Measurements from ENCODE around the gene GTF2H3.

Gene GTF2H3

GRCh38 chr12:123676616-123677320 lies 43.1 kb downstream of the GTF2H3 start:
- DNase-seq (ENCODE audit: extremely low read depth, insufficient read length), result no peak
- no peak overlapping the region for H3K4me3 ChIP-seq (replicated peaks; ENCODE audit: low read depth, low read length)
- H3K27me3 ChIP-seq (replicated peaks; ENCODE audit: control insufficient read depth, insufficient read depth, low read length), result no peaks in the 10 kb centered on the region
- no peaks in the 10 kb centered on the region; the same call in 1 of the 2 replicates for H3K36me3 ChIP-seq (ENCODE audit: control insufficient read depth, insufficient read depth, low read length)
- TF ChIP-seq CTCF (IDR thresholded peaks at IDR 0.05; ENCODE audit: insufficient read depth, low read length, poor library complexity, severe bottlenecking), result no peak

GRCh38 chr12:123678981-123679380 lies 45.4 kb downstream of the GTF2H3 start:
- DNase-seq (ENCODE audit: extremely low read depth, insufficient read length), result no peak
- Histone ChIP-seq H3K4me3 (replicated peaks; ENCODE audit: low read depth, low read length) (no peak overlapping the region), H3K36me3 (ENCODE audit: control insufficient read depth, insufficient read depth, low read length) (no peaks in the 10 kb centered on the region; the same call in 1 of the 2 replicates), H3K27me3 (replicated peaks; ENCODE audit: control insufficient read depth, insufficient read depth, low read length) (no peaks in the 10 kb centered on the region)
- TF ChIP-seq CTCF (IDR thresholded peaks at IDR 0.05; ENCODE audit: insufficient read depth, low read length, poor library complexity, severe bottlenecking), result no peak

- no peaks in the 10 kb centered on the region; the same call in 1 of the 2 replicates for H3K36me3 ChIP-seq (ENCODE audit: control insufficient read depth, insufficient read depth, low read length)
- peak; percentile 38 for DNase-seq (ENCODE audit: extremely low read depth, insufficient read length)
- H3K27me3 ChIP-seq (replicated peaks; ENCODE audit: control insufficient read depth, insufficient read depth, low read length), result no peaks in the 10 kb centered on the region
- no peak for TF ChIP-seq CTCF (IDR thresholded peaks at IDR 0.05; ENCODE audit: insufficient read depth, low read length, poor library complexity, severe bottlenecking)
- H3K4me3 ChIP-seq (replicated peaks; ENCODE audit: low read depth, low read length), result no peak overlapping the region
Measured at GRCh38 chr12:123681605-123682004, 48.0 kb downstream of the GTF2H3 start.

- Histone ChIP-seq H3K27me3 (replicated peaks; ENCODE audit: control insufficient read depth, insufficient read depth, low read length) (no peaks in the 10 kb centered on the region), H3K4me3 (replicated peaks; ENCODE audit: low read depth, low read length) (no peak overlapping the region), H3K36me3 (ENCODE audit: control insufficient read depth, insufficient read depth, low read length) (no peaks in the 10 kb centered on the region)
- TF ChIP-seq CTCF (IDR thresholded peaks at IDR 0.05; ENCODE audit: insufficient read depth, low read length, poor library complexity, severe bottlenecking), result no peak
- DNase-seq (ENCODE audit: extremely low read depth, insufficient read length), result no peak
Measured at GRCh38 chr12:123683964-123684363, 50.3 kb downstream of the GTF2H3 start.

- no peak for DNase-seq (ENCODE audit: extremely low read depth, insufficient read length)
- H3K4me3 ChIP-seq (replicated peaks; ENCODE audit: low read depth, low read length), result no peak overlapping the region
- no peaks in the 10 kb centered on the region for H3K36me3 ChIP-seq (ENCODE audit: control insufficient read depth, insufficient read depth, low read length)
- H3K27me3 ChIP-seq (replicated peaks; ENCODE audit: control insufficient read depth, insufficient read depth, low read length), result no peaks in the 10 kb centered on the region
- TF ChIP-seq CTCF (IDR thresholded peaks at IDR 0.05; ENCODE audit: insufficient read depth, low read length, poor library complexity, severe bottlenecking), result no peak
Measured at GRCh38 chr12:123686636-123687190, 53.1 kb downstream of the GTF2H3 start.
